DMS53 treated with DMSO at 0.1 percent for 48 hours (cell line): ENCODE results near the gene STK24.
"Not testable (repeated sequence)": the region's sequence is repeated elsewhere in the genome, so short reads cannot be mapped to it uniquely, and the experiment has no call there.

Experiments used
- DNase-seq: peaks from one replicate; lab custom pipeline; 2025; ENCODE audit not compliant: unreplicated experiment; lab: John Stamatoyannopoulos, UW

STK24 gene

GRCh38 chr13:98584668-98585397 lies 7.9 kb upstream of the STK24 start:
- DNase-seq = no peak

DNA sequence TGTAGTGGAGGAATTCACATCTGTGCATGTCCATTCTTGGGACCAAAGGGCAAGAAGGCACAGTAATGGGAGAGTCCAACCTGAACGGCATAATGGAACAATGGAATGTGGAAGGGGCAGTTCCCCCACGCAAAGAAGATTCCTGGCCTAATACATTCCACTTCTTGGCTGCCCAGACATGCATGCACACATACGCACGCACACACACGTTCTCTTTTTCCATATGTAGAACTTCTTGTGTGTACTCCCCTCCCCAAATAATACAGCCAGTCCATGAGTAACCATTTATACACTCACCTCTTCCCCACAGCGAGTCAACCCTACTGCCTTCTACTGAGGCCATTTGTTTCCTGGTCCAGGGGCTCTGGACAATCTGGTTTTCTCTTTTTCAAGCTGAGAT lies 6.0 kb upstream of the STK24 start:
- DNase-seq = no peak

DNA sequence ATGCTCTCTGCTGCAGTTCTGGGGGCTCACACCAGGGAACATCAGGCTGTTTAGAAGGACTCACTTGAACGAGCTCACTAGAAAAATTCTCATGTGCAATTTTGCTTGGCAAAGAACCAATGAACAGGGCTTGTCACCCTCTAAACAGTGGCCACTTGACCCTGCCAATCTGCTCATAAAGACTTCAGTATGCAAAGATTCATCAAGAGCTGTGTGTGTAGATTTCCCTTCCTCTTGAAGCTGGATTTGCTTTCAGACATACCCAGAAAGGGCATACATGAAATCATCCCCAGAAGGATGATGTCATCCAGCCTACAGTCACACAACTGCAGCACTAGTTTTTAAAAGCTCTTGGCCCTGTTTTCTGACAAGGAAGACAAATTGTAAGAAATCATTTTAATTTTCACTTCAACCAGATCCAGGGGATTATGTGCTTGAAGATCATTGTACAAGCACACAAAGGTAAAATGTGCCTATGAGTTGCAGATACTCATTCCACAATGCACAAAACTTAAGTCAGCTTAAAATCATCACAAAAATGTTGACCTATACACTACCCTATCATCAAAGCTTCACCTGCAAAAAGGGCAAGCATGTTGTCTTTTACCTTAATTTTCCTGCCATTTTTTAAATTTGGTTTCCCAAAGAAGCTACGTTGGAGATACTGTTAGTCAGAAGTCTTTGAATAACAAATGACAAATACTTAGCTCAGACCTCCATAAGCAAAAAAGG lies 5.2 kb upstream of the STK24 start:
- peak; percentile 12 for DNase-seq

DNA sequence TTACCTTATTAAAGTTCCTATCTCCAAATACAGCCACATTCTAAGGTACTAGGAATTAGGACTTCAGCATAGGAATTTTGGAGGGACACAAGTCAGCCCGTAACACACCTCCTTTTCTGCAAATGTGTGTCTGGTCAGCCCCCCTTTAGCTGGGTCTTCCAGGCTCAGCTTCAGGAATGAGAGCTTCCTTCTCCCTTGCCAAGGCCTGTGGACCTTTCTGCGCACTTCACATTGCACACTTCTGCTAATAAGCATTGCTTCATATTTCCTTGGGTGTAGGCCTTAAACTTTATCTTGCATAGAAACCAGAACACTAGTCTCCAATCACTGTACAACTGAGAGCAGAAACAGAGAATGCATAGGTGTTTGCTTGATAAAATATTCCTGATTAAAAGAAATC lies 4.5 kb upstream of the STK24 start:
- no peak for DNase-seq

- DNase-seq = no peak
These were observed 3.5 kb upstream of the STK24 start for GRCh38 chr13:98580420-98580819.

- no peak for DNase-seq
These were observed 954 bp upstream of the STK24 start for GRCh38 chr13:98577836-98578285.

GRCh38 chr13:98576200-98576945 lies 534 bp downstream of the STK24 start:
- no peak for DNase-seq

GRCh38 chr13:98575904-98576199 lies 1.1 kb downstream of the STK24 start:
- no peak for DNase-seq

DNA sequence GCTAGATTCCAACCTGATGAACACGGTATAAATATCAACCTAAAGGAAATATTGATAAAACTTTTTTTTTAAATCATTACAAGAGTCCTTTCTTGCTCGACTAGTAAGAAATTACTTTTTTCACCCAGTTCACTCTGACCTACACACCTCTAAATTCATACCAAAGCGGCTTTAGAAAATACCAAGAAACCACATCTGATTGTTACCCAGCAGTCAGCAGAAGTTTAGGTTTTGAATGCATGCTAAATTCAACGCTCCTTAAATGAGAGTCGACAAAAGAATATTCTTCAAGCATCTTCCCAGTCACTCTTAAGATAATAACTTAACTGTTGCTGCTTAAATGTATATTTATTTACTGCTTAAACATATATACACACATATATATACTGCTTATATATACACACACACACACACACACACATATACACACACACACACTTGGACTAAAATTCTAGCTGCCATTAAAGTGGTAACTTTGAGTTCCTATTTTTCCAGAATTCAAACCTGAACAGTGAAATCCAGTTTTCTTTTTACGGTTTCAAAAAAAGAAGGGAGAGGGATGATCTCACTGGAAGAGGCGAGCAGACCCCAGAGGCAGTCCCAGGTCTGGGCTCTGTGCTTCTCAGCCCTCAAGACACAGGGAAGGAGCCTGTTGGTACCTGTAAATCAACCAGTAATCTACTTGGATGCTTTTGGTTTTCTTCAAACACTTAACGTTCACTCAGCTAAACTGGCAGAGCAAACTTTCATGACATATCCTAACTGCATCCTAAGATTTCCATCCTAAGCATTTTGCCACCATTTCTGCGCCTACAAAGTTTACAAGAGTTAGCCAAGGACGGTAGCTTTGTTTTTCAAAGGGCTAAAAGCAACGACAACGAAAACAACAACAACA lies 1.7 kb downstream of the STK24 start:
- DNase-seq = no peak

- peak; percentile 45 for DNase-seq
These were observed 4.8 kb downstream of the STK24 start for GRCh38 chr13:98571955-98572662.

GRCh38 chr13:98570929-98571372 lies 6.0 kb downstream of the STK24 start:
- no peak for DNase-seq

- DNase-seq = not testable (repeated sequence)
These were observed 7.2 kb downstream of the STK24 start for GRCh38 chr13:98569494-98570367.

- no peak for DNase-seq
These were observed 8.0 kb downstream of the STK24 start for GRCh38 chr13:98568918-98569317.

DNA sequence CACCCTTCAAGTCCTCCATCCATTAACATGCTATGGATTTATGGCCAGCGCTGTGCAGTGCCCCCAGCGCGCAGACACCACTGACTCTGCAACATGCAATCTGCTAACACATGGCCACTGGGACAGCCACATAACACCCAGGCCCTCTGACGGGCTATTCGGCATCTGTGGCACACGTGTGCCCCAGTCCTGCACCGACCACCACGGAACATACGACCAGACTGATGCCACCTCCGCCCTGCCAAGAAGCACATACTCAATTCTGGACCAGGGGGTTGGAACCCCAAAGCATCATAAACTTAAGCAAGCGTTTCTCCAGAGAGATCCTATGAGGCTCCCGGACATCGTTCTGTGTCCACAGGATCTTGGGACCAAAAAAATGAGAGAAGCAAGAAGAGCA lies 9.8 kb downstream of the STK24 start:
- no peak for DNase-seq

DNA sequence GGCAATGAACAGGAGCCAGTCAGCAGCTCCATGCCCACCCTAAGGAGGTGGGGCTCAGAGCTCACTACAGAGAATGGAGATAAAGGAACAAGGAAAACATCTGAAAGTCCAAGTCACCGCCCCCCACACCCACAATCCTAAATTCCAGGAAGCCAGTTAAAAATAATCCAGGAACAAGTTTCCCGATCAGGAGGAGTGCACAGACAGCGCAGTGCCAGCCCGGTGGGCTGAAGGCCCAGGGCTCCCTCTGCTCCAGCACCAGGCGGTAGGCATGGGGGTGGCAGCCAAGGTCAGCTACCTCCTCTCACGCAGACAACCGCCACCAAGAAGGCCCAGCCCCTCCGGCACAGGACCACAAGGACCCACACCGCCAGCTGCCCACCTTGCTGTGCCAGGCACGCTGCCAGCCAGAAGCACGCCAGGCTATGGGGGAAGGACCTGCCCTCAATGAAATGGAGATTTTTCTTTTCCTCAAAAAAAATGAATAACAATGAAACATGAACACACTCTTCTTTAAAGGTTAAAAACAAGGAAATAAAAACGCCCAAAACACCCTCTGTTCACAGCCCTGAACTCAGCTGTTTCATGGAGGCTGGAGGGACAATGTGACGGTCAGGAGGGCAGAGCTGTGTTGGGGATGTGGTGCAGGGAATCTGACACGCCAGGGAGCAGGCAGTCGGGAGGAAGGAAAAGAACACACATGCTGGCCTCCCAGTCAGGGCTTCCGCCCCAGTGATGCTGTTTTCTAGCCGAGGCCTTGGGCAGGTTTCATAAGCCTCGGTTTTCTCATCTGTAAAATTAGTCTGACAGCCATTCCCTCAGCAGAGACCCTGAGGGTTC lies 11.0 kb downstream of the STK24 start:
- no peak for DNase-seq

DNA sequence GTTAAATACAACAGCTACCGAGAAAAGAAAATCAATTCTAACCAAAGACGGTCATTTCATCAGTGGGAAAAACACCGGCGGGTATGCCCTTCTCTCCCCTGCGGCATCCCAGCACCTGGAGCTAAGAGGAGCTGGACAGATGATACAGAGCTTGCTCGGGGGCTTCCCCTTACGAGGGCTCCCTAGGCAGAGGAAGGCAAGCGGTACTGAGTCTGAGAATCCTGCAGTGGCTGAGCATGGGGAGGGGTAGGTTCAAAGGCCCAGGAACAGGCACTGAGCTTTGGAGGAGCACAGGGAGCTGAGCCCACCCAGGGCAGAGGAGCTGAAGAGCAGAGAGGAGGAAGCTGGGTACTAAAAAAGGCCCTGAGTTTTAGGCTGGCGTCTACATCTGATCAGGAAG lies 12.7 kb downstream of the STK24 start:
- DNase-seq = no peak

- DNase-seq = no peak
These were observed 13.8 kb downstream of the STK24 start for GRCh38 chr13:98563071-98563470.

GRCh38 chr13:98559169-98559568 lies 17.7 kb downstream of the STK24 start:
- no peak for DNase-seq
